ENCODE results near the gene SPATS2L. TPM values are rescaled to one million over a fixed set of nuclear protein-coding genes. Genes with fewer than 3 reads are reported as not detected.

SPATS2L gene
- total and polyA plus RNA-seq, 2 experiments from 2014 or later = 118 to 154 TPM

GRCh38 chr2:200435379-200435778 lies 128.9 kb downstream of the SPATS2L start (continued):
- no peak for TF ChIP-seq ZNF462 (CRISPR knock-in tag; IDR thresholded peaks at IDR 0.05)
- TF ChIP-seq ETS1 (IDR thresholded peaks at IDR 0.05) = no peak
- no peak for TF ChIP-seq ZNF331 (CRISPR knock-in tag; IDR thresholded peaks at IDR 0.05; ENCODE audit: low read depth)

GRCh38 chr2:200438251-200438650 lies 131.8 kb downstream of the SPATS2L start:
- H3K27me3 ChIP-seq (ENCODE audit: insufficient read depth) = no peaks in the 10 kb centered on the region
- no peaks in the 10 kb centered on the region for H3K9me2 ChIP-seq (ENCODE audit: insufficient read depth)
- peaks cover 25% of the 10 kb centered on the region for H3K36me3 ChIP-seq (ENCODE audit: insufficient read depth)
- no peak overlapping the region for H3K27ac ChIP-seq (ENCODE audit: low read depth)
- DNase-seq (ENCODE audit: low spot score) = no peak
- Mint-ChIP-seq H3K27ac (no peak overlapping the region), H3K27me3 (ENCODE audit: insufficient read depth, low read depth, poor library complexity) (no peaks in the 10 kb centered on the region), H3K9me3 (no peaks in the 10 kb centered on the region), H3K4me1 (no peaks in the 10 kb centered on the region), H3K4me3 (no peak overlapping the region), H3K36me3 (ENCODE audit: low read depth) (peaks cover 69% of the 10 kb centered on the region)
- no peak overlapping the region for H3K4me2 ChIP-seq
- no peaks in the 10 kb centered on the region; the same call in 1 of the 2 replicates for H4K20me1 ChIP-seq (replicated peaks; ENCODE audit: insufficient read depth)
- H3K4me1 ChIP-seq (ENCODE audit: insufficient read depth) = no peaks in the 10 kb centered on the region
- H3K4me3 ChIP-seq = no peak overlapping the region
- H3F3A ChIP-seq (replicated peaks; ENCODE audit: low read depth) = no peaks in the 10 kb centered on the region
- no peak overlapping the region for H2AFZ ChIP-seq
- no peak for ATAC-seq
- no peaks in the 10 kb centered on the region for H3K79me2 ChIP-seq (replicated peaks; ENCODE audit: insufficient read depth)
- TF ChIP-seq JUNB (IDR thresholded peaks at IDR 0.05; ENCODE audit: unreplicated experiment) = no peak
- TF ChIP-seq ZNF114 (CRISPR knock-in tag; IDR thresholded peaks at IDR 0.05) = no peak
- TF ChIP-seq POLR2AphosphoS5 (IDR thresholded peaks at IDR 0.05; ENCODE audit: low read depth) = no peak
- no peak for TF ChIP-seq ZNF462 (CRISPR knock-in tag; IDR thresholded peaks at IDR 0.05)
- TF ChIP-seq CTCF (conservative IDR thresholded peaks at IDR 0.05; ENCODE audit: low read depth in 2 of 2) = no peak

Measured in GM23338 (cell line).